Ramos (cell line): Measurements from ENCODE around the gene NT5DC2.

ENCODE experiments used
- in situ Hi-C: fragments of 300-500 bp; cut with MboI; formaldehyde crosslinking; loops from one replicate; pipeline ENCODE4 v1.14.3; 2022; ENCODE audit warnings: low sequenced_read_pairs; ENCODE audit not compliant: unreplicated experiment

The NT5DC2 gene

GRCh38 chr3:52525680-52526561 lies 7.7 kb downstream of the NT5DC2 start:
- in situ Hi-C loops, result no loop called here

DNA sequence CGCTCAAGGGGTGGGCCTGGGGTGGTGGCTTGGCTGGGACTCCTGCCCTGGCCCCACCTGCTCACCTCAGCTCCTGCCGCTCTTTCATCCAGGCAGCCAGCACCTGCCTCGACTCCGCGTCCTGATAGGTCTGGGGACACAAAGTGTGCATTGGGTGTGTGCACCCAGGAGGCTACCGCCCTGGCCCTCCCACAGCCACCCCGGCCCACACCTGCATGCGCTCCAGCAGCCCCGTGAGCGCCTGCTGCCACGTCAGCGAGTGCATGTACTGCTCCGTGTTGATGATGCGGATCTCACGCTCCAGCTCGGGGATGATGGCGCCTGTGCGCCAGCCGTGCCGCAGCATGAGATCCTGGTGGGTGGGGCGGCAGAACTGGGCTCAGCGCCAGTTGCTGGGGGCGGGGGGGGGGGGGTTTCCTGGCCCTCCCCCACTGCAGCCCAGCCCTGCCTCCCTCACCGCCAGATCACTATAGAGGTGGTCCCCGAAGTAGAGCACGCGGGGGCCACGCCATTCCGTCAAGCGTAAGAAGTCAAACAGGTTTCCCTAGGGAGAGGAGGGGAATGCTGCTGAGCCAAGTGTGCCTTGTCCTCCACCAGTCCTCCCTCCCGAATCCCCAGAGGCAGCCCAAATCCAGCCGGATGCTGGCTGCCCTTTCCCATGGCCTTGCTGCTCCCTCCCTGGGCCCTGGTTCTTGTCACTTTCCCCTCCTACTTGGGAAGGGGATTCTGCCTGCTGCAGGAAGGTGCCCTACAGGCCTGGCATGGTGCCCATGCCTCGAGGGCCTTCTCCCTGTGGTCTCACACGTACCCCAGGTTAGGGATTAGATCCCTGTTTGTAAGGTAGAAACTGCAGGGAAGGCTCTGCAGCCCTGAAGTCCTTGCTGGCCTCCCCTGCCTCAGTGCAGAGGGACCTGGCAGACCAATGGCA lies 8.6 kb downstream of the NT5DC2 start:
- in situ Hi-C loops, result no loop called here

- in situ Hi-C loops, result no loop called here
Observed at GRCh38 chr3:52524258-52524751, 9.4 kb downstream of the NT5DC2 start.

- in situ Hi-C loops, result no loop called here
Observed at GRCh38 chr3:52523386-52524257, 10.0 kb downstream of the NT5DC2 start.

DNA sequence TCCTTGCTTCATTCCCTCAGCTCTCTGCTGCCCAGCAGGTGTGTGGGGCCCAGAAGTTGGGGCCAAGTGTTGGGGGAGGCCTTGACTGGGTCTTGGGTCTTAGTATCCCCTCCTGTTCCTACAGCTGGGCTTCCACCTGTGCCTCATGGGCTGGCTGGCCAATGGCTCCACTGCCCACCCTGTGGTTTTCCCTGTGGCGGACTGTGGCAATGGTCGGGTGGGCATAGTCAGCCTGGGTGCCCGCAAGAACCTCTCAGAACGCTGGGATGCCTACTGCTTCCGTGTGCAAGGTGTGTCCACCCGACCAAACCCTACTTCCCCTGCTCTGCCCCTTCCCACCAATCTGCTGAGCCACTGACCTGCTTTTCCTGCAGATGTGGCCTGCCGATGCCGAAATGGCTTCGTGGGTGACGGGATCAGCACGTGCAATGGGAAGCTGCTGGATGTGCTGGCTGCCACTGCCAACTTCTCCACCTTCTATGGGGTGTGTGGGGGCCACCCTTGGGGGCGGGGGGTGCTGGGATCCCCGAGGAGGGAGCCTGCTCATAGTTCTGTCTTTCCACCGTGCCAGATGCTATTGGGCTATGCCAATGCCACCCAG lies 10.9 kb downstream of the NT5DC2 start:
- in situ Hi-C loops, result no loop called here

GRCh38 chr3:52521881-52522650 lies 11.6 kb downstream of the NT5DC2 start:
- in situ Hi-C loops, result no loop called here

- in situ Hi-C loops, result no loop called here
Observed at GRCh38 chr3:52521488-52521824, 12.2 kb downstream of the NT5DC2 start.

- in situ Hi-C loops, result no loop called here
Observed at GRCh38 chr3:52520716-52521487, 12.8 kb downstream of the NT5DC2 start.

GRCh38 chr3:52520141-52520667 lies 13.5 kb downstream of the NT5DC2 start:
- in situ Hi-C loops, result no loop called here

DNA sequence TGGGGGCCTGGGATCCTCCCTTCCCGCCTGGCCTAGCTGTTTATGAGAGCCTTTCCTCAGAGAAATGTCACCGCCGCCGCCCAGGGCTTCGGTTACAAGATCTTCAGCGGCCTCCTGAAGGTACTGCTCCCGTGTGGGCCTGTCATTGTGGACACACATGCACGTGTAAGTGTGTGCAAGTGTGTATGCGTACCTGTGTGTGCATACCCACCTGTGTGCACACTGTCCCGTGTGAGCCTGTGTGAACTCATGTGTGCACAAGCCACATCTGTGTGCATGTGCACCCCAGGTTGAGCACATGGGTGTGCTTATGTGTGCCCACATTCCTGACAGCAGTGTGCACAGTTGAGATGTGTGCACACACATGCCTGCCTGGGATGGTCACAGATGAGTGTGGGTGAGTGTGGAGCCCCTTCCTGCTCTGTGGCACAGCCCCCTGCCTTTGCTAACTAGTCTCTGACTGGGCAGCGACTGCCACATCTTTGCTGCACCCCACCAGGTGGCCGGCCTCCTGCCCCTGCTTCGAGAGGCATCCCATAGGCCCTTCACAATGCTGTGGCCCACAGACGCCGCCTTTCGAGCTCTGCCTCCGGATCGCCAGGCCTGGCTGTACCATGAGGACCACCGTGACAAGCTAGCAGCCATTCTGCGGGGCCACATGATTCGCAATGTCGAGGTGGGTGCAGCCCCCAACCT lies 14.1 kb downstream of the NT5DC2 start:
- in situ Hi-C loops, result no loop called here

DNA sequence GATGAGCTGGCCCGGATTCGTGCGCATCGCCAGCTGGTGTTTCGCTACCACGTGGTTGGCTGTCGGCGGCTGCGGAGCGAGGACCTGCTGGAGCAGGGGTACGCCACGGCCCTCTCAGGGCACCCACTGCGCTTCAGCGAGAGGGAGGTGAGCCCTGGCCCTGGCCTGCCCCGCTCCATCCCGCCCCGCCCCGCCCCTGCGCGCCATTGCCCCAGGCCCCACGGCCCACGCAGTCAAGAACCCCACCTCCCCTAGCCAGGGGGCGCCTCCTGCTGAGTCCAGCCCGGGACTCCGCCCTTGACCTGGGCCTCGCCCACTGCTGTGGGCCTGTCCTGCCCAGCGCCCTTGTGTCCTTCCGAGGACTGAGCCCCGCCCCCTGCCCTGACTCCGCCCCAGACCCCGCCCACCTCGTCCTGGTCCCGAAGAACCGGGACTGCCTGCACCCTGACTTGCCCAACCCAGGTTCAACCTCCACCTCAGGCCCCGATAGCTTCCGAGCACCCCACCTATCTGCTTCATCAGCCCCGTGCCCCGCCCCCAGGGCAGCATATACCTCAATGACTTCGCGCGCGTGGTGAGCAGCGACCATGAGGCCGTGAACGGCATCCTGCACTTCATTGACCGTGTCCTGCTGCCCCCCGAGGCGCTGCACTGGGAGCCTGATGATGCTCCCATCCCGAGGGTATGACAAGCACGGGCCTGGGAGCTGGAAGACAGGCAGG lies 14.8 kb downstream of the NT5DC2 start:
- in situ Hi-C loops, result no loop called here

DNA sequence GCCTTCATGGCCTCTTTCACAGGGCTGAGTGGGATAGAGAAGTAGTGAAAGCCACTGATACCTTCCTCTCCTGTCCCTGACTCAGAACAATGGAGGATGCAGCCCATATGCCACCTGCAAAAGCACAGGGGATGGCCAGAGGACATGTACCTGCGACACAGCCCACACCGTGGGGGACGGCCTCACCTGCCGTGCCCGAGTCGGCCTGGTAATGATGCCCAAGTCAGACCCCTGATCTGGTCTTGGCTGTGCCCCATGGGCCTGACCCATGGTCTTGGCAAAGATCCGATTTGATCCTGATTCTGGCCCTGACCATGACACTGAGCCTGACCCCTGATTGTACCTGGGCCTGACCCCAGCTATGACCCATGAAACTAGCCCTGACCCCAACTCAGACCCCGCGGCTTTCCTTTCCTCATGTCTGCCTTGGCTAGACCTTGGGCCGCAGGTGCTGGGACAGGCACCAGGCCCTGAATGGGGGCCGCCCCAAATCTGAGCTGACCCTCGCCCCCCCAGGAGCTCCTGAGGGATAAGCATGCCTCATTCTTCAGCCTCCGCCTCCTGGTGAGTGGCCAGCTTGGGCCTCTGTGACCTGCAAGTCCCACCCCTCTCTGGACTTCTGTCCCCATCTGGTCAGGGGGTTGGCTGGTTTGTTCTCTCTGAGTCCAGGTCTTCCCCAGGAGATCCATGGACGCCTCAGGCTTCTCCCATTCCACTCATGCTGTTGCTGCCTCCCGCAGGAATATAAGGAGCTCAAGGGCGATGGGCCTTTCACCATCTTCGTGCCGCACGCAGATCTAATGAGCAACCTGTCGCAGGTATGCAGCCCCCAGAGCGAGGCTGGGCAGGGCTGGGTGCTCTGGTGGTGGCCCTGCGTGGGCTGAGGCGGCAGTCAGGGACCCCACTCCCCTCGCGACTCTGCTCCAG lies 15.6 kb downstream of the NT5DC2 start:
- in situ Hi-C loops, result no loop called here

GRCh38 chr3:52516509-52517195 lies 17.0 kb downstream of the NT5DC2 start:
- in situ Hi-C loops, result no loop called here

DNA sequence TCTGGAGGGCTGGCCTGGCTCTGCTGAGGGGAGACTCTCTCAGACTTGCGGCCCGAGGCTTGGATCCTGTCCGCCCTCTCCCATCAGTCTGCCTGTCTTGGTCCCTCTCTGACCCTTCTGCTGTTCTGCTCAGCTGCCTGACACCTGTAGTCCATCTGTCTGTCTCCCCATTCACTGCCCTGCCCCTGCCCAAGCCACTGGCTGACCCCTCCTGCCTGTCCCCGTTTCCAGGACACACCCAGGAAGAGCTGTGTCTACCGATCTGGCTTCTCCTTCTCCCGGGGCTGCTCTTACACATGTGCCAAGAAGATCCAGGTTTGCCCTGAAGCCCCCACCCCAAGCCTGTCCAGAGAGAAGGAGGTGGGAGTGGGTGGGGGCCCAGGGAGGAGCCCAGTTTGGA lies 18.5 kb downstream of the NT5DC2 start:
- in situ Hi-C loops, result no loop called here

DNA sequence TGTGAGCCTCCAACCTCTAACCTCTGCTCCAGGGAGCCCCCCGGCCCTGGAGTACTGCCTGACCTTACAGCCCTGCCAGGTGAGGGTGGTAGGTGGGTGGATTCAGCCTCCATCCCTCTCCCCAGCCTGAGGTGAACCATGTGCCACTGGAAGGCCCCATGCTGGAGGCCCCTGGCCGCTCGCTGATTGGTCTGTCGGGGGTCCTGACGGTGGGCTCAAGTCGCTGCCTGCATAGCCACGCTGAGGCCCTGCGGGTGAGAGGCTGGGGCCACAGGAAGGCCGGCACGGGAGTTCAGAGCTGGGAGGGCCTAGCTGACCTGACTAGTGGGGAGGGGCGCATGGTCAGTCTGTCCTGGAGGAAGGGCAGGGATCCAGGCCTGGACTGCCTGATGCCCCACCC lies 19.1 kb downstream of the NT5DC2 start:
- in situ Hi-C loops, result no loop called here
